Left renal cortex interstitium (tissue), 4 donors: Measurements from ENCODE around the gene PIGC. TPM values are rescaled to one million over a fixed set of nuclear protein-coding genes. Genes with fewer than 3 reads are reported as not detected.
"Not testable (repeated sequence)": the region's sequence is repeated elsewhere in the genome, so short reads cannot be mapped to it uniquely, and the experiment has no call there.

ENCODE experiments used
- DNase-seq, 4 donors: peaks; one replicate each; pipeline ENCODE4 v3.0.0-alpha.2; 2013; ENCODE audit warnings: low read depth in 4 of 4, low spot score in 2 of 4, missing footprints in 1 of 4
- polyA plus RNA-seq, 4 donors: library from polyadenylated mRNA; unstranded; fragments of 120-200 nt; gene quantifications; one replicate each; pipeline ENCODE4 v1.2.1, GENCODE V29; 2013; ENCODE audit not compliant: insufficient read length in 4 of 4

The PIGC gene
- polyA plus RNA-seq, 4 donors = 44.6 to 52.8 (median 48.4) TPM

- DNase-seq = no peak
Measured at GRCh38 chr1:172467446-172467845, 23.6 kb upstream of the PIGC start.

- DNase-seq = no peak
Measured at GRCh38 chr1:172466795-172467407, 23.0 kb upstream of the PIGC start.

GRCh38 chr1:172465617-172466016, 21.7 kb upstream of the PIGC start:
- no peak for DNase-seq

GRCh38 chr1:172460887-172461315, 17.0 kb upstream of the PIGC start:
- no peak for DNase-seq

- no peak for DNase-seq
Measured at GRCh38 chr1:172460177-172460576, 16.3 kb upstream of the PIGC start.

GRCh38 chr1:172457479-172458130, 13.7 kb upstream of the PIGC start:
- DNase-seq = no peak

GRCh38 chr1:172456344-172456769, 12.5 kb upstream of the PIGC start:
- no peak for DNase-seq

- DNase-seq = no peak
Measured at GRCh38 chr1:172455451-172455850, 11.6 kb upstream of the PIGC start.

GRCh38 chr1:172453607-172454006, 9.7 kb upstream of the PIGC start:
- no peak for DNase-seq

GRCh38 chr1:172453153-172453545, 9.3 kb upstream of the PIGC start:
- DNase-seq = no peak

GRCh38 chr1:172452536-172453152, 8.8 kb upstream of the PIGC start:
- DNase-seq = no peak

- peak in 1 of 4 donors; percentile 19 for DNase-seq
Measured at GRCh38 chr1:172451002-172451443, 7.2 kb upstream of the PIGC start.

- DNase-seq = no peak
Measured at GRCh38 chr1:172450524-172450885, 6.6 kb upstream of the PIGC start.

GRCh38 chr1:172449585-172450523, 6.0 kb upstream of the PIGC start:
- peak in 2 of 4 donors; percentile 18 to 25 for DNase-seq

- no peak for DNase-seq
Measured at GRCh38 chr1:172448995-172449584, 5.2 kb upstream of the PIGC start.

GRCh38 chr1:172447641-172448040, 3.8 kb upstream of the PIGC start:
- no peak for DNase-seq

GRCh38 chr1:172446547-172446946, 2.7 kb upstream of the PIGC start:
- DNase-seq = no peak

GRCh38 chr1:172442843-172443565, 865 bp downstream of the PIGC start:
- DNase-seq = no peak

GRCh38 chr1:172442404-172442803, 1.5 kb downstream of the PIGC start:
- DNase-seq = no peak

- not testable (repeated sequence) for DNase-seq
Measured at GRCh38 chr1:172437183-172437582, 6.7 kb downstream of the PIGC start.
